SK-N-SH treated with all-trans-retinoic acid at 6 μM for 48 hours (cell line): Measurements from ENCODE around the gene CERK.

Experiments
- ATAC-seq: fragments of 200-7000 bp; cut with Tn5 transposase; 3 replicates; pipeline ENCODE4 v1.9.1; 2020; ENCODE audit warnings: mild to moderate bottlenecking, moderate library complexity
- ARNTL ChIP-seq: fragments of 450-650 bp; formaldehyde crosslinking; IDR thresholded peaks from 2 replicates; pipeline ENCODE4 v1.5.0; 2020; ENCODE audit warnings: low read depth, mild to moderate bottlenecking, moderate library complexity, borderline replicate concordance
- BACH2 ChIP-seq: fragments of 250-450 bp; sonication (Bioruptor Pico); IDR thresholded peaks from 2 replicates; pipeline ENCODE4 v1.9.0; 2021; ENCODE audit warnings: mild to moderate bottlenecking, borderline replicate concordance
- CREB5 ChIP-seq: fragments of 250-450 bp; sonication (Bioruptor Pico); IDR thresholded peaks from 2 replicates; pipeline ENCODE4 v1.5.1; 2020; ENCODE audit warnings: low read depth, mild to moderate bottlenecking, moderate library complexity
- CSDC2 ChIP-seq: fragments of 250-450 bp; sonication (Bioruptor Pico); IDR thresholded peaks from 2 replicates; pipeline ENCODE4 v1.5.0; 2020; ENCODE audit warnings: mild to moderate bottlenecking, moderate library complexity
- CSRNP3 ChIP-seq: fragments of 250-450 bp; sonication (Bioruptor Pico); IDR thresholded peaks from 2 replicates; pipeline ENCODE4 v1.5.1; 2021; ENCODE audit warnings: mild to moderate bottlenecking, moderate library complexity
- ESRRG ChIP-seq: fragments of 250-450 bp; sonication (Bioruptor Pico); IDR thresholded peaks from 2 replicates; pipeline ENCODE4 v1.6.1; 2021; ENCODE audit warnings: mild to moderate bottlenecking
- GLIS3 ChIP-seq: fragments of 250-450 bp; sonication (Bioruptor Pico); IDR thresholded peaks from 2 replicates; pipeline ENCODE4 v1.5.0; 2020; ENCODE audit warnings: mild to moderate bottlenecking, moderate library complexity
- ISL1 ChIP-seq: fragments of 250-450 bp; sonication (Bioruptor Pico); IDR thresholded peaks from 2 replicates; pipeline ENCODE4 v2.1.2; 2022; ENCODE audit warnings: mild to moderate bottlenecking, moderate library complexity
- OSR1 ChIP-seq: fragments of 250-450 bp; sonication (Bioruptor Pico); IDR thresholded peaks from 2 replicates; pipeline ENCODE4 v1.8.0; 2022; ENCODE audit warnings: moderate library complexity, mild to moderate bottlenecking, inconsistent platforms
- POU6F1 ChIP-seq: fragments of 250-450 bp; sonication (Bioruptor Pico); IDR thresholded peaks from 2 replicates; pipeline ENCODE4 v1.8.0; 2021; ENCODE audit warnings: low read depth, mild to moderate bottlenecking, moderate library complexity, borderline replicate concordance
- PPARA ChIP-seq: fragments of 250-450 bp; sonication (Bioruptor Pico); IDR thresholded peaks from 2 replicates; pipeline ENCODE4 v1.5.0; 2020; ENCODE audit warnings: mild to moderate bottlenecking, borderline replicate concordance
- RARB ChIP-seq: fragments of 250-450 bp; sonication (Bioruptor Pico); IDR thresholded peaks from 2 replicates; pipeline ENCODE4 v1.8.0; 2021; ENCODE audit warnings: mild to moderate bottlenecking, moderate library complexity
- SNAI2 ChIP-seq: fragments of 250-450 bp; sonication (Bioruptor Pico); IDR thresholded peaks from 2 replicates; pipeline ENCODE4 v1.5.0; 2020; ENCODE audit warnings: mild to moderate bottlenecking, moderate library complexity
- TOX ChIP-seq: fragments of 250-450 bp; sonication (Bioruptor Pico); IDR thresholded peaks from 2 replicates; pipeline ENCODE4 v1.8.0; 2021; ENCODE audit warnings: mild to moderate bottlenecking, moderate library complexity, borderline replicate concordance
- ZC3H10 ChIP-seq: fragments of 250-450 bp; sonication (Bioruptor Pico); IDR thresholded peaks from 2 replicates; pipeline ENCODE4 v1.5.1; 2021; ENCODE audit warnings: mild to moderate bottlenecking, moderate library complexity
- ZFP3 ChIP-seq: fragments of 250-450 bp; sonication (Bioruptor Pico); IDR thresholded peaks from 2 replicates; pipeline ENCODE4 v1.5.0; 2020; ENCODE audit warnings: mild to moderate bottlenecking, moderate library complexity
- ZFP30 ChIP-seq: fragments of 450-650 bp; formaldehyde crosslinking; IDR thresholded peaks from 2 replicates; pipeline ENCODE4 v1.5.0; 2022; ENCODE audit warnings: mild to moderate bottlenecking, moderate library complexity
- ZNF565 ChIP-seq: fragments of 450-650 bp; formaldehyde crosslinking; conservative IDR thresholded peaks from 2 replicates; pipeline ENCODE4 v1.5.0; 2020; ENCODE audit warnings: low read depth, mild to moderate bottlenecking, moderate library complexity
- ZNF70 ChIP-seq: fragments of 450-650 bp; formaldehyde crosslinking; IDR thresholded peaks from 2 replicates; pipeline ENCODE4 v1.5.0; 2020; ENCODE audit warnings: mild to moderate bottlenecking, moderate library complexity
- ZNF8 ChIP-seq: fragments of 450-650 bp; formaldehyde crosslinking; IDR thresholded peaks from 2 replicates; pipeline ENCODE4 v1.5.0; 2020; ENCODE audit warnings: mild to moderate bottlenecking, moderate library complexity
- TF ChIP-seq, protein P1 (sequence below): fragments of 250-450 bp; sonication (Bioruptor Pico); IDR thresholded peaks from 2 replicates; pipeline ENCODE4 v1.5.0; 2020; ENCODE audit warnings: mild to moderate bottlenecking, moderate library complexity
- TF ChIP-seq, protein P2 (sequence below): fragments of 250-450 bp; sonication (Bioruptor Pico); IDR thresholded peaks from 2 replicates; pipeline ENCODE4 v1.8.0; 2020; ENCODE audit warnings: mild to moderate bottlenecking, moderate library complexity, borderline replicate concordance

Gene CERK

GRCh38 chr22:46744581-46744980, 6.5 kb upstream of the CERK start:
- no peak for TF ChIP-seq BACH2
- TF ChIP-seq ZNF70 = no peak
- TF ChIP-seq ZFP30 (CRISPR knock-in tag) = no peak
- TF ChIP-seq SNAI2 = no peak
- TF ChIP-seq ZNF565 (CRISPR knock-in tag) = no peak
- TF ChIP-seq, protein P1, sequence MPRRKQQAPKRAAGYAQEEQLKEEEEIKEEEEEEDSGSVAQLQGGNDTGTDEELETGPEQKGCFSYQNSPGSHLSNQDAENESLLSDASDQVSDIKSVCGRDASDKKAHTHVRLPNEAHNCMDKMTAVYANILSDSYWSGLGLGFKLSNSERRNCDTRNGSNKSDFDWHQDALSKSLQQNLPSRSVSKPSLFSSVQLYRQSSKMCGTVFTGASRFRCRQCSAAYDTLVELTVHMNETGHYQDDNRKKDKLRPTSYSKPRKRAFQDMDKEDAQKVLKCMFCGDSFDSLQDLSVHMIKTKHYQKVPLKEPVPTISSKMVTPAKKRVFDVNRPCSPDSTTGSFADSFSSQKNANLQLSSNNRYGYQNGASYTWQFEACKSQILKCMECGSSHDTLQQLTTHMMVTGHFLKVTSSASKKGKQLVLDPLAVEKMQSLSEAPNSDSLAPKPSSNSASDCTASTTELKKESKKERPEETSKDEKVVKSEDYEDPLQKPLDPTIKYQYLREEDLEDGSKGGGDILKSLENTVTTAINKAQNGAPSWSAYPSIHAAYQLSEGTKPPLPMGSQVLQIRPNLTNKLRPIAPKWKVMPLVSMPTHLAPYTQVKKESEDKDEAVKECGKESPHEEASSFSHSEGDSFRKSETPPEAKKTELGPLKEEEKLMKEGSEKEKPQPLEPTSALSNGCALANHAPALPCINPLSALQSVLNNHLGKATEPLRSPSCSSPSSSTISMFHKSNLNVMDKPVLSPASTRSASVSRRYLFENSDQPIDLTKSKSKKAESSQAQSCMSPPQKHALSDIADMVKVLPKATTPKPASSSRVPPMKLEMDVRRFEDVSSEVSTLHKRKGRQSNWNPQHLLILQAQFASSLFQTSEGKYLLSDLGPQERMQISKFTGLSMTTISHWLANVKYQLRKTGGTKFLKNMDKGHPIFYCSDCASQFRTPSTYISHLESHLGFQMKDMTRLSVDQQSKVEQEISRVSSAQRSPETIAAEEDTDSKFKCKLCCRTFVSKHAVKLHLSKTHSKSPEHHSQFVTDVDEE = no peak
- no peak for TF ChIP-seq CREB5 (CRISPR knock-in tag)
- TF ChIP-seq RARB (CRISPR knock-in tag) = no peak
- TF ChIP-seq, protein P2, sequence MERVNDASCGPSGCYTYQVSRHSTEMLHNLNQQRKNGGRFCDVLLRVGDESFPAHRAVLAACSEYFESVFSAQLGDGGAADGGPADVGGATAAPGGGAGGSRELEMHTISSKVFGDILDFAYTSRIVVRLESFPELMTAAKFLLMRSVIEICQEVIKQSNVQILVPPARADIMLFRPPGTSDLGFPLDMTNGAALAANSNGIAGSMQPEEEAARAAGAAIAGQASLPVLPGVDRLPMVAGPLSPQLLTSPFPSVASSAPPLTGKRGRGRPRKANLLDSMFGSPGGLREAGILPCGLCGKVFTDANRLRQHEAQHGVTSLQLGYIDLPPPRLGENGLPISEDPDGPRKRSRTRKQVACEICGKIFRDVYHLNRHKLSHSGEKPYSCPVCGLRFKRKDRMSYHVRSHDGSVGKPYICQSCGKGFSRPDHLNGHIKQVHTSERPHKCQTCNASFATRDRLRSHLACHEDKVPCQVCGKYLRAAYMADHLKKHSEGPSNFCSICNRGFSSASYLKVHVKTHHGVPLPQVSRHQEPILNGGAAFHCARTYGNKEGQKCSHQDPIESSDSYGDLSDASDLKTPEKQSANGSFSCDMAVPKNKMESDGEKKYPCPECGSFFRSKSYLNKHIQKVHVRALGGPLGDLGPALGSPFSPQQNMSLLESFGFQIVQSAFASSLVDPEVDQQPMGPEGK (CRISPR knock-in tag) = no peak
- TF ChIP-seq PPARA (CRISPR knock-in tag) = no peak
- TF ChIP-seq ARNTL (CRISPR knock-in tag) = no peak
- no peak for TF ChIP-seq CSDC2 (CRISPR knock-in tag)
- no peak for TF ChIP-seq POU6F1 (CRISPR knock-in tag)
- TF ChIP-seq TOX (CRISPR knock-in tag) = no peak
- TF ChIP-seq, all 23 proteins: peak for 0
- ATAC-seq = no peak

DNA sequence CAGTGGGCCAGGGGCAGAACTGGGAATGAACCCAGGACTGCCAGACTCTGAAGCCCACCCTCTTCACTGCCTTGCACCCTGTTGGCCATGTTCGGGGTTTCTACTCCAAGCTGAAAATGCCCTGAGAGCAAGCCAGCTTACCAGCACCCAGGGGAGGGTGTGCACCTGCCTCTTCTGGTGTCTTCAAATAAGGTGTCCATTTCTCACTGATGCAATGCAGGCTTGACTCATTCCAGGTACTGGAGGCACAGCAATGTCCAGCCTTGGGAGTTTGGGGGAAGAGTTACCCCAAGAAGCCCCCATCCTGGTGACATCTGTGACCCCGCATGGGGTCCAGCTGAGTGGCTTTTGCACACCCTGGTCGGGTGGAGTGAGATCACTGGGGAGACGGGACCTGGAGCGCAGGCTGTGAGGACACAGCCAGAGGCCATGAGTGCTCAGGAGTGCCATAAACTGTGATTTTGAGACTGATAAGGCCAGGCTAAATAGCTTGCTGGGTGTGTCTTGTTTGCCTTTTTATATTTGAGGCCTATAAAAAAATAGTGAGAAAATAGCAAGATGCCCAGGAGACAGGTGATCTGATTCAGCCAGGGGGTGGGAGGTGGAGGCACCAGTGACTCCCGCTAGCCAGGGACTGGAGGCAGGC, 4.6 kb upstream of the CERK start:
- ATAC-seq = no peak
- TF ChIP-seq ZFP3 (CRISPR knock-in tag) (no peak), CSDC2 (CRISPR knock-in tag) (no peak), GLIS3 (CRISPR knock-in tag) (no peak), ISL1 (CRISPR knock-in tag) (no peak), CSRNP3 (CRISPR knock-in tag) (no peak), ESRRG (CRISPR knock-in tag) (no peak)
- TF ChIP-seq, all 23 proteins: peak for 0

GRCh38 chr22:46741974-46742519, 4.0 kb upstream of the CERK start:
- no peak for ATAC-seq
- no peak for TF ChIP-seq ARNTL (CRISPR knock-in tag)
- no peak for TF ChIP-seq ZC3H10 (CRISPR knock-in tag)
- TF ChIP-seq ZNF565 (CRISPR knock-in tag) = no peak
- TF ChIP-seq BACH2 = no peak
- no peak for TF ChIP-seq ESRRG (CRISPR knock-in tag)
- no peak for TF ChIP-seq ZNF8
- no peak for TF ChIP-seq OSR1 (CRISPR knock-in tag)
- TF ChIP-seq SNAI2 = no peak
- TF ChIP-seq ISL1 (CRISPR knock-in tag) = no peak
- TF ChIP-seq RARB (CRISPR knock-in tag) = no peak
- TF ChIP-seq, protein P2 (CRISPR knock-in tag) = no peak
- TF ChIP-seq, protein P1 = no peak
- no peak for TF ChIP-seq CSDC2 (CRISPR knock-in tag)
- TF ChIP-seq GLIS3 (CRISPR knock-in tag) = no peak
